PC-9 (cell line): ENCODE measurements around the gene RNF168.

Experiments used
- CTCF ChIP-seq: fragments of 200-600 bp; sonication (generic); conservative IDR thresholded peaks from 2 replicates; pipeline ENCODE4 v1.6.1; 2017; ENCODE audit warnings: mixed run types, antibody characterized with exemption, mild to moderate bottlenecking, moderate library complexity
- EZH2 ChIP-seq: fragments of 200-600 bp; sonication (generic); IDR thresholded peaks from 2 replicates; pipeline ENCODE4 v1.8.0; 2017; ENCODE audit warnings: antibody characterized with exemption, low read depth

GRCh38 chr3:196531418-196531817 is 27.9 kb upstream of the RNF168 start:
- TF ChIP-seq CTCF (no peak), EZH2 (no peak)
